BLaER1 (cell line): ENCODE results near the gene FOXB2.
"Not testable (repeated sequence)": the region's sequence is repeated elsewhere in the genome, so short reads cannot be mapped to it uniquely, and the experiment has no call there.

Experiments
- H3K27ac ChIP-seq: shearing (Covaris generic); formaldehyde crosslinking; 2 replicates; pipeline ENCODE4 v1.8.1; 2022
- H3K27me3 ChIP-seq: shearing (Covaris generic); formaldehyde crosslinking; 2 replicates; pipeline ENCODE4 v1.8.1; 2022
- H3K36me3 ChIP-seq: shearing (Covaris generic); formaldehyde crosslinking; 2 replicates; pipeline ENCODE4 v1.8.1; 2022
- H3K4me1 ChIP-seq: shearing (Covaris generic); formaldehyde crosslinking; 2 replicates; pipeline ENCODE4 v1.8.1; 2022
- H3K4me2 ChIP-seq: shearing (Covaris generic); formaldehyde crosslinking; 2 replicates; pipeline ENCODE4 v1.8.1; 2022
- H3K4me3 ChIP-seq: shearing (Covaris generic); formaldehyde crosslinking; 2 replicates; pipeline ENCODE4 v1.8.1; 2022
- H3K9ac ChIP-seq: shearing (Covaris generic); formaldehyde crosslinking; 2 replicates; pipeline ENCODE4 v1.8.1; 2022
- H3K9me3 ChIP-seq: shearing (Covaris generic); formaldehyde crosslinking; 2 replicates; pipeline ENCODE4 v1.8.1; 2022
- H4K20me1 ChIP-seq: shearing (Covaris generic); formaldehyde crosslinking; 2 replicates; pipeline ENCODE4 v1.8.1; 2022
- Cebpa-rat ChIP-seq: shearing (Covaris generic); IDR thresholded peaks from 2 replicates; pipeline ENCODE4 v1.8.1; 2022

Gene FOXB2

DNA sequence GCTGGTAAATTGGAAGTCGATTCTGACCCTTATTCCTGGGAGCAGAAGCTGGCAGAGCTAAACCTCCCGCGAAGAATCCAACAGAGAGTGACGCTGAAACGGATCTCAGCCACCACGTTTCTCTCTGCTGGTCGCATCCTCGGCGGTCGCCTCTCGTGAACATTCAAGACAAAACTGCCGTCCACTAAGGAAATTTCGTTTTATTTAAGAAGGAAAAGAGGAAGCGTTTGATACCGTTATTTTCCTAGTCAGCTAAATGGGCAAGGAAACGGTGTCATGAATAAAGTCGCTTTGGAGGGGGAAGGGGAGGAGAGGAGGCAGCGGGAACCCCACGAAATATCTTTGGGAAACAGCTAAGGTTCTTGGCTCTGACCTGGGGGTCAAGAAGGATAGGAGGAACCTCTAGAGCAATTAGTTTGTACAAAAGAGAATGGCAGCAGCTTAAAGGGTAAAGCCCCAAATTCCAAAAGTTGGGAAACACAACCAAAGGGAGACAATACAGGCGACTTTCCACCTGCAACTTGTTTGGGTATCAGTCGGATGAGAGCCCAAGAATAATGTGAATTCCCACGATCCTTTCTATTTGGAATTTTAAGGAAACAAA lies 1.9 kb downstream of the FOXB2 start:
- Histone ChIP-seq H3K4me1 (no peaks in the 10 kb centered on the region), H3K27me3 (peaks cover 78% of the 10 kb centered on the region), H3K9ac (no peak overlapping the region), H3K4me3 (no peak overlapping the region; the same call in 1 of the 2 replicates), H3K4me2 (no peak overlapping the region), H3K9me3 (peaks cover 75% of the 10 kb centered on the region), H3K27ac (no peak overlapping the region), H4K20me1 (no peaks in the 10 kb centered on the region), H3K36me3 (no peaks in the 10 kb centered on the region)
- TF ChIP-seq Cebpa-rat = no peak

- H4K20me1 ChIP-seq = no peaks in the 10 kb centered on the region
- H3K9me3 ChIP-seq = peaks cover 68% of the 10 kb centered on the region
- H3K4me2 ChIP-seq = no peak overlapping the region
- H3K4me1 ChIP-seq = no peaks in the 10 kb centered on the region
- H3K36me3 ChIP-seq = no peaks in the 10 kb centered on the region
- H3K27ac ChIP-seq = no peak overlapping the region
- H3K27me3 ChIP-seq = peaks cover 71% of the 10 kb centered on the region
- no peak for TF ChIP-seq Cebpa-rat
- no peak overlapping the region for H3K9ac ChIP-seq
- peak overlapping the region; percentile 0; the same call in 1 of the 2 replicates for H3K4me3 ChIP-seq
These were observed 2.7 kb downstream of the FOXB2 start for GRCh38 chr9:77021922-77022782.

DNA sequence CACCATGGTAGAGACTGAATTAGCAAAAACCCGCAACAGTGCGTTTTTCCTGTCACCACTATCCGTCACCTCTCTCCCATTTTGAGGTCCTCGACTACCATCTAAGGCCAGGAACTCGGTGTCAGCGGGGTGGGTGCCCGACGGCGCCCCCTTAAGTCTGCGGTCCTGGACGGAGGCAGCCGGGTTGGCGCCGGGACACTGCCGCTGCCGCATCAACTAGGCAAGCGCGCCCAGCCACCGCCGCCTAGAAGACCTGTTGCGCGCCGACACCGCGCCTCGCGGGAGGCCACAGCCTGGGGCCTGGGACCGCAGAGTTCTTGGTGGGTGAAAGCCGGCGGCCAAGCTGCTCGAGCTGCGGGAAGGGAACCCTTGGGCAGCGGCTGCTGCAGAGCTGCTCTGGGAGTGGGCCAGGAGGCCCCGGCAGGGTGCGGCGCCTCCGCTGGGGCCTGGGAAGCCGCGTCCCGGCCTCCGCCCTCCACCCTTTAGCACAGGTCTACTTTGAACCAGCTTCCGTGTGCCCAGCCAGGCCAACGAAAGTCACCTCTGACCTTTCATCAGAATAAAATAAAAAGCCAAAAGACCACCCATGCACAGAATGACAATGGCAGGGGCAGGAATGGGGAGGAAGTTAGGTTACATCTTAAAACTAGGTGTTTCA lies 3.5 kb downstream of the FOXB2 start:
- Histone ChIP-seq H3K27ac (no peak overlapping the region), H3K4me2 (no peak overlapping the region), H4K20me1 (no peaks in the 10 kb centered on the region), H3K4me1 (no peaks in the 10 kb centered on the region), H3K9me3 (peaks cover 60% of the 10 kb centered on the region), H3K27me3 (peaks cover 63% of the 10 kb centered on the region), H3K9ac (no peak overlapping the region), H3K36me3 (no peaks in the 10 kb centered on the region), H3K4me3 (peak overlapping the region; percentile 0; the same call in 1 of the 2 replicates)
- no peak for TF ChIP-seq Cebpa-rat

DNA sequence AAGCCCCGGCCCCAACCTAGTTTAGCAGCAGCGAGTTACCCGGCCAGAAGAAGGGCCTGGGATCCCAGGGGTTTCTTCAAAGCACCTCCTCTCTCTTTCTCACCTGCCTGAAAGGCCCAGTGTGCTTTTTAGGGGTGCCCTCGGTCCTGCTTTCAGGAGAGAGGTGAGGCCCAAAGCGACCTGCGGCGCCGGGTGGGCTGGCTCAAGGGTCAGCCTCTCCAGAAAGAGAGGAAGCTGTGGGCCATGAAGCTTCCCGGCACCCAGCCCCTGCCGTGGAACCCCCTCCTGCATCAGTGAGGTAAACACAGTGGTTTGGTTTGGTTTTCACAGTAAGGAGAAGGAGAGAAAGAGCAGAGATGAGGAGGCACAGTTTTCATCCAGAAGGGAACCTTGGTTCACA lies 4.3 kb downstream of the FOXB2 start:
- H3K27me3 ChIP-seq = peaks cover 55% of the 10 kb centered on the region
- H3K4me1 ChIP-seq = no peaks in the 10 kb centered on the region
- no peak for TF ChIP-seq Cebpa-rat
- peaks cover 52% of the 10 kb centered on the region for H3K9me3 ChIP-seq
- no peak overlapping the region for H3K9ac ChIP-seq
- no peaks in the 10 kb centered on the region for H3K36me3 ChIP-seq
- no peak overlapping the region for H3K27ac ChIP-seq
- no peak overlapping the region for H3K4me2 ChIP-seq
- H3K4me3 ChIP-seq = no peak overlapping the region
- no peaks in the 10 kb centered on the region for H4K20me1 ChIP-seq

GRCh38 chr9:77024776-77025545 lies 5.5 kb downstream of the FOXB2 start:
- Histone ChIP-seq H3K27me3 (peaks cover 44% of the 10 kb centered on the region), H3K4me2 (no peak overlapping the region), H3K9me3 (peaks cover 40% of the 10 kb centered on the region), H4K20me1 (no peaks in the 10 kb centered on the region), H3K36me3 (no peaks in the 10 kb centered on the region), H3K4me1 (no peaks in the 10 kb centered on the region), H3K4me3 (no peak overlapping the region), H3K27ac (no peak overlapping the region), H3K9ac (no peak overlapping the region)
- TF ChIP-seq Cebpa-rat = no peak

- TF ChIP-seq Cebpa-rat = no peak
- Histone ChIP-seq H4K20me1 (no peaks in the 10 kb centered on the region), H3K27me3 (peaks cover 10% of the 10 kb centered on the region), H3K4me3 (no peak overlapping the region), H3K4me1 (no peaks in the 10 kb centered on the region), H3K4me2 (no peak overlapping the region), H3K9ac (no peak overlapping the region), H3K36me3 (no peaks in the 10 kb centered on the region), H3K27ac (no peak overlapping the region), H3K9me3 (peaks cover 4% of the 10 kb centered on the region)
These were observed 9.0 kb downstream of the FOXB2 start for GRCh38 chr9:77028478-77028877.

GRCh38 chr9:77030045-77030444 lies 10.6 kb downstream of the FOXB2 start:
- Histone ChIP-seq H3K4me2 (no peak overlapping the region), H3K36me3 (no peaks in the 10 kb centered on the region), H3K27ac (no peak overlapping the region), H3K27me3 (no peaks in the 10 kb centered on the region), H3K4me1 (no peaks in the 10 kb centered on the region), H3K4me3 (no peak overlapping the region), H3K9ac (no peak overlapping the region), H3K9me3 (no peaks in the 10 kb centered on the region), H4K20me1 (no peaks in the 10 kb centered on the region)
- TF ChIP-seq Cebpa-rat = no peak

- no peak overlapping the region for H3K4me3 ChIP-seq
- no peak overlapping the region for H3K4me2 ChIP-seq
- no peaks in the 10 kb centered on the region for H4K20me1 ChIP-seq
- H3K4me1 ChIP-seq = no peaks in the 10 kb centered on the region
- no peak for TF ChIP-seq Cebpa-rat
- no peaks in the 10 kb centered on the region for H3K27me3 ChIP-seq
- no peak overlapping the region for H3K9ac ChIP-seq
- H3K36me3 ChIP-seq = no peaks in the 10 kb centered on the region
- no peaks in the 10 kb centered on the region for H3K9me3 ChIP-seq
- H3K27ac ChIP-seq = no peak overlapping the region
These were observed 19.0 kb downstream of the FOXB2 start for GRCh38 chr9:77038281-77039036.

DNA sequence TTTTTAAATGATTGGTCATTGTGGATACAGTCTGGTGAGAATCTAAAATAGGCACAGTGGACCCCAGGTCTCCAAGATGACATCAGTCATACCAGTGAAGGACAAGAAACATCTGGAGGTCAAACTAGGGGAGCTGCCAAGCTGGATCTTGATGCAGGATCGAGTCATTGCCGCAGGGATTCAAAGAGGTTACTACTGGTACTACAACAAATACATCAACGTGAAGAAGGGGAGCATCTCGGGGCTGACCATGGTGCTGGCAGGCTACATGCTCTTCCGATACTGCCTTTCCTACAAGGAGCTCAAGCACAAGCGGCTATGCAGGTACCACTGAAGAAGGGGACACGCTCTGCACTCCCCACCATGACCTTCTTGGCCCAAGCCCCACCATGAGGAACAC lies 20.9 kb downstream of the FOXB2 start:
- H3K9me3 ChIP-seq = no peaks in the 10 kb centered on the region
- no peaks in the 10 kb centered on the region for H3K27me3 ChIP-seq
- H3K4me1 ChIP-seq = no peaks in the 10 kb centered on the region
- H3K9ac ChIP-seq = no peak overlapping the region
- no peak overlapping the region for H3K4me3 ChIP-seq
- no peaks in the 10 kb centered on the region for H4K20me1 ChIP-seq
- TF ChIP-seq Cebpa-rat = no peak
- H3K36me3 ChIP-seq = no peaks in the 10 kb centered on the region
- no peak overlapping the region for H3K4me2 ChIP-seq
- no peak overlapping the region for H3K27ac ChIP-seq

DNA sequence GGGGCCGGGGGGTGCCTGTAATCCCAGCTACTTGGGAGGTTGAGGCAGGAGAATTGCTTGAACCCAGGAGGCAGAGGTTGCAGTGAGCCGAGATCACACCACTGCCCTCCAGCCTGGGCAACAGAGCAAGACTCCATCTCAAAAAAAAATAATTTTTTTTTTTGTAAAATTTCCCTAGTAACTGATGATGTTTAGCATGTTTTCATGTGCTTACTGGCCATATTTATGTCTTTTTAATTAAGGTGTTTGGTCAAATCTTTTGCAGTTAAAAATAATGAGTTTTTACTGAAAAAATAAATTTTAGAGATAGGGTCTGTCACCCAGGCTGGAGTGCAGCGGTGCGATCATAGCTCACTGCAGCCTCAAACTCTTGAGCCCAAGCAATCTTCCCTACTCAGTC lies 24.3 kb downstream of the FOXB2 start:
- not testable (repeated sequence) for H3K27ac ChIP-seq, H3K4me3 ChIP-seq, H3K9me3 ChIP-seq, H3K36me3 ChIP-seq, H3K27me3 ChIP-seq, H4K20me1 ChIP-seq, H3K4me2 ChIP-seq, H3K4me1 ChIP-seq, H3K9ac ChIP-seq

- H3K9me3 ChIP-seq = peaks cover 14% of the 10 kb centered on the region
- not testable (repeated sequence) for H3K36me3 ChIP-seq, H3K4me1 ChIP-seq, H3K27ac ChIP-seq, H3K4me3 ChIP-seq, H3K4me2 ChIP-seq, H3K9ac ChIP-seq, H3K27me3 ChIP-seq, H4K20me1 ChIP-seq
These were observed 41.2 kb downstream of the FOXB2 start for GRCh38 chr9:77060681-77061080.
